ENCODE measurements around the gene SS18L1.

Gene SS18L1

GRCh38 chr20:62174021-62174804, 30.6 kb downstream of the SS18L1 start:
- DNase-seq (ENCODE audit: low read depth): no peak

GRCh38 chr20:62174870-62175624, 31.5 kb downstream of the SS18L1 start:
- DNase-seq (ENCODE audit: low read depth): no peak

GRCh38 chr20:62175711-62176110, 32.1 kb downstream of the SS18L1 start:
- DNase-seq (ENCODE audit: low read depth): no peak

GRCh38 chr20:62176866-62177265, 33.3 kb downstream of the SS18L1 start:
- DNase-seq (ENCODE audit: low read depth): no peak

- DNase-seq (ENCODE audit: low read depth): no peak
Observed at GRCh38 chr20:62177307-62177706, 33.7 kb downstream of the SS18L1 start.

GRCh38 chr20:62178316-62179161, 35.0 kb downstream of the SS18L1 start:
- no peak for DNase-seq (ENCODE audit: low read depth)

GRCh38 chr20:62179162-62179504, 35.6 kb downstream of the SS18L1 start:
- DNase-seq (ENCODE audit: low read depth): no peak

GRCh38 chr20:62181808-62182207, 38.2 kb downstream of the SS18L1 start:
- DNase-seq (ENCODE audit: low read depth): no peak

- DNase-seq (ENCODE audit: low read depth): peak; percentile 91
Observed at GRCh38 chr20:62182469-62183425, 39.2 kb downstream of the SS18L1 start, which contains the start of gene MTG2. TSS of gene MTG2 (plus strand) at chr20:62183028. CDS start at chr20:62193421, 10,393 bp downstream.

GRCh38 chr20:62183426-62184142, 40.0 kb downstream of the SS18L1 start:
- no peak for DNase-seq (ENCODE audit: low read depth)

- no peak for DNase-seq (ENCODE audit: low read depth)
Observed at GRCh38 chr20:62186096-62186426, 42.5 kb downstream of the SS18L1 start.

- no peak for DNase-seq (ENCODE audit: low read depth)
Observed at GRCh38 chr20:62186887-62187866, 43.6 kb downstream of the SS18L1 start.

GRCh38 chr20:62190639-62191411, 47.3 kb downstream of the SS18L1 start:
- DNase-seq (ENCODE audit: low read depth): no peak

GRCh38 chr20:62191781-62192559, 48.4 kb downstream of the SS18L1 start:
- DNase-seq (ENCODE audit: low read depth): no peak

- DNase-seq (ENCODE audit: low read depth): no peak
Observed at GRCh38 chr20:62192635-62193034, 49.1 kb downstream of the SS18L1 start.

- no peak for DNase-seq (ENCODE audit: low read depth)
Observed at GRCh38 chr20:62193079-62194025, 49.8 kb downstream of the SS18L1 start.

GRCh38 chr20:62195075-62195405, 51.5 kb downstream of the SS18L1 start:
- no peak for DNase-seq (ENCODE audit: low read depth)

Measured in stromal cell of bone marrow (primary cell).